Gastroesophageal sphincter (tissue), 3 donors: ENCODE measurements around the gene DIP2C.

Experiments used
- CTCF ChIP-seq, 4 experiments: fragments of 200-600 bp in 2 of 4; fragments of 450-650 bp in 2 of 4; sonication (generic) in 1 of 4; IDR thresholded peaks; one replicate each; pipeline ENCODE4 v1.5.1; 2017 to 2019; ENCODE audit warnings: antibody characterized with exemption in 4 of 4, mild to moderate bottlenecking in 2 of 4, moderate library complexity in 2 of 4
- EP300 ChIP-seq: sonication (generic); formaldehyde crosslinking; IDR thresholded peaks from one replicate; pipeline ENCODE4 v1.6.1; 2017; ENCODE audit warnings: antibody characterized with exemption, mild to moderate bottlenecking

- TF ChIP-seq CTCF (IDR thresholded peaks at IDR 0.05) = no peak
- TF ChIP-seq EP300 = no peak
Measured at GRCh38 chr10:593016-593415, 96.5 kb downstream of the DIP2C start.
